Mammary epithelial cell (primary cell): ENCODE results near the gene KCNIP4.

Experiments
- CTCF ChIP-seq, 2 donors: IDR thresholded peaks in 1 of 2; conservative IDR thresholded peaks in 1 of 2; 2 replicates each; pipeline ENCODE4 v1.5.1; 2011 to 2012; ENCODE audit warnings: inconsistent platforms in 2 of 2, low read length in 2 of 2, mild to moderate bottlenecking in 2 of 2, control low read depth in 1 of 2, low read depth in 1 of 2; ENCODE audit not compliant: insufficient read depth in 1 of 2; ENCODE audit errors: extremely low read depth in 1 of 2
- EZH2 ChIP-seq: IDR thresholded peaks from 2 replicates; pipeline ENCODE4 v1.6.1; 2012; ENCODE audit warnings: low read length, inconsistent platforms, borderline replicate concordance

GRCh38 chr4:21685911-21686310, 262.7 kb downstream of the KCNIP4 start:
- TF ChIP-seq CTCF (conservative IDR thresholded peaks at IDR 0.05 in 1 of 2, IDR thresholded peaks at IDR 0.05 in 1 of 2; ENCODE audit: extremely low read depth in 1 of 2, insufficient read depth in 1 of 2, low read depth in 1 of 2, low read length in 2 of 2) (no peak), EZH2 (no peak)
